ENCODE data around the gene ANXA6. TPM values are rescaled to one million over a fixed set of nuclear protein-coding genes. Genes with fewer than 3 reads are reported as not detected.

ANXA6 gene
- total RNA-seq, 1 experiment from 2014 or later: 507 TPM

GRCh38 chr5:151101746-151102145 lies 55.8 kb downstream of the ANXA6 start:
- no peak for DNase-seq (ENCODE audit: low spot score)

GRCh38 chr5:151101151-151101550 lies 56.4 kb downstream of the ANXA6 start:
- no peak for DNase-seq (ENCODE audit: low spot score)

- DNase-seq (ENCODE audit: low spot score): no peak
These were observed 56.9 kb downstream of the ANXA6 start for GRCh38 chr5:151100681-151101080.

GRCh38 chr5:151098768-151099121 lies 58.8 kb downstream of the ANXA6 start:
- no peak for DNase-seq (ENCODE audit: low spot score)

- DNase-seq (ENCODE audit: low spot score): no peak
These were observed 59.5 kb downstream of the ANXA6 start for GRCh38 chr5:151097820-151098767.

GRCh38 chr5:151097061-151097460 lies 60.5 kb downstream of the ANXA6 start:
- DNase-seq (ENCODE audit: low spot score): no peak

GRCh38 chr5:151096001-151096373 lies 61.6 kb downstream of the ANXA6 start:
- DNase-seq (ENCODE audit: low spot score): no peak

- DNase-seq (ENCODE audit: low spot score): peak; percentile 42
These were observed 62.1 kb downstream of the ANXA6 start for GRCh38 chr5:151095341-151096000.

- DNase-seq (ENCODE audit: low spot score): no peak
These were observed 62.7 kb downstream of the ANXA6 start for GRCh38 chr5:151094852-151095245.

- DNase-seq (ENCODE audit: low spot score): peak; percentile 83
These were observed 63.3 kb downstream of the ANXA6 start for GRCh38 chr5:151094030-151094851.

- DNase-seq (ENCODE audit: low spot score): peak; percentile 97
These were observed 64.1 kb downstream of the ANXA6 start for GRCh38 chr5:151093476-151093889.

GRCh38 chr5:151092762-151093161 lies 64.8 kb downstream of the ANXA6 start:
- peak; percentile 97 for DNase-seq (ENCODE audit: low spot score)

GRCh38 chr5:151089726-151090125 lies 67.9 kb downstream of the ANXA6 start:
- DNase-seq (ENCODE audit: low spot score): no peak

GRCh38 chr5:151088986-151089385 lies 68.6 kb downstream of the ANXA6 start:
- no peak for DNase-seq (ENCODE audit: low spot score)

- peak; percentile 51 for DNase-seq (ENCODE audit: low spot score)
These were observed 70.1 kb downstream of the ANXA6 start for GRCh38 chr5:151087486-151087885.

GRCh38 chr5:151086905-151087360 lies 70.6 kb downstream of the ANXA6 start:
- peak; percentile 60 for DNase-seq (ENCODE audit: low spot score)

GRCh38 chr5:151086192-151086869 lies 71.2 kb downstream of the ANXA6 start:
- DNase-seq (ENCODE audit: low spot score): no peak

GRCh38 chr5:151085517-151086041 lies 72.0 kb downstream of the ANXA6 start:
- DNase-seq (ENCODE audit: low spot score): peak; percentile 72

- no peak for DNase-seq (ENCODE audit: low spot score)
These were observed 73.2 kb downstream of the ANXA6 start for GRCh38 chr5:151084363-151084762.

- peak; percentile 94 for DNase-seq (ENCODE audit: low spot score)
These were observed 74.4 kb downstream of the ANXA6 start for GRCh38 chr5:151083081-151083676.
